ENCODE data around the gene HOXB3.

GRCh38 chr17:48502312-48502711 is 87.7 kb downstream of the HOXB3 start:
- TF ChIP-seq, protein P1, sequence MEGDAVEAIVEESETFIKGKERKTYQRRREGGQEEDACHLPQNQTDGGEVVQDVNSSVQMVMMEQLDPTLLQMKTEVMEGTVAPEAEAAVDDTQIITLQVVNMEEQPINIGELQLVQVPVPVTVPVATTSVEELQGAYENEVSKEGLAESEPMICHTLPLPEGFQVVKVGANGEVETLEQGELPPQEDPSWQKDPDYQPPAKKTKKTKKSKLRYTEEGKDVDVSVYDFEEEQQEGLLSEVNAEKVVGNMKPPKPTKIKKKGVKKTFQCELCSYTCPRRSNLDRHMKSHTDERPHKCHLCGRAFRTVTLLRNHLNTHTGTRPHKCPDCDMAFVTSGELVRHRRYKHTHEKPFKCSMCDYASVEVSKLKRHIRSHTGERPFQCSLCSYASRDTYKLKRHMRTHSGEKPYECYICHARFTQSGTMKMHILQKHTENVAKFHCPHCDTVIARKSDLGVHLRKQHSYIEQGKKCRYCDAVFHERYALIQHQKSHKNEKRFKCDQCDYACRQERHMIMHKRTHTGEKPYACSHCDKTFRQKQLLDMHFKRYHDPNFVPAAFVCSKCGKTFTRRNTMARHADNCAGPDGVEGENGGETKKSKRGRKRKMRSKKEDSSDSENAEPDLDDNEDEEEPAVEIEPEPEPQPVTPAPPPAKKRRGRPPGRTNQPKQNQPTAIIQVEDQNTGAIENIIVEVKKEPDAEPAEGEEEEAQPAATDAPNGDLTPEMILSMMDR (optimal IDR thresholded peaks at IDR 0.05 in 1 of 3, IDR thresholded peaks at IDR 0.05 in 1 of 3, conservative IDR thresholded peaks at IDR 0.05 in 1 of 3; ENCODE audit: extremely low read depth in 1 of 3, insufficient read depth in 2 of 3, low read length in 3 of 3) = no peak
- TF ChIP-seq EZH2 (IDR thresholded peaks at IDR 0.05; ENCODE audit: low read length) = no peak
